Neural cell (in vitro differentiated cells): ENCODE results near the gene RNASE7. TPM values are rescaled to one million over a fixed set of nuclear protein-coding genes. Genes with fewer than 3 reads are reported as not detected.

Experiments
- H2AFZ ChIP-seq: fragments of 200-600, 300-800 bp; sonication (generic), shearing (Covaris generic); 2 replicates; pipeline ENCODE4 v1.6.0; 2014; ENCODE audit warnings: low read depth, mild to moderate bottlenecking, antibody characterized with exemption, low read length, moderate library complexity
- H3F3A ChIP-seq: fragments of 200-600 bp; shearing (Covaris generic); 2 replicates; pipeline ENCODE4 v1.6.1; 2016; ENCODE audit warnings: mild to moderate bottlenecking, moderate library complexity, mixed read lengths, antibody characterized with exemption, low read length; ENCODE audit not compliant: insufficient read depth, poor library complexity, severe bottlenecking
- H3K27ac ChIP-seq: fragments of 200-600, 300-800 bp; sonication (generic), shearing (Covaris generic); 2 replicates; pipeline ENCODE4 v1.5.1; 2014; ENCODE audit warnings: mild to moderate bottlenecking, low read length, moderate library complexity
- H3K27me3 ChIP-seq: fragments of 300-800, 200-600 bp; sonication (generic), shearing (Covaris generic); 2 replicates; pipeline ENCODE4 v1.6.0; 2014; ENCODE audit warnings: mild to moderate bottlenecking, low read depth, low read length, moderate library complexity; ENCODE audit not compliant: insufficient read depth
- H3K36me3 ChIP-seq: fragments of 300-800, 200-600 bp; sonication (generic), shearing (Covaris generic); 2 replicates; pipeline ENCODE4 v1.5.1; 2014; ENCODE audit warnings: mild to moderate bottlenecking, antibody characterized with exemption, low read length, moderate library complexity; ENCODE audit not compliant: insufficient read depth
- H3K4me2 ChIP-seq: fragments of 300-800, 200-600 bp; sonication (generic), shearing (Covaris generic); 2 replicates; pipeline ENCODE4 v1.6.0; 2014; ENCODE audit warnings: mild to moderate bottlenecking, low read length
- H3K4me3 ChIP-seq: fragments of 300-800, 200-600 bp; sonication (generic), shearing (Covaris generic); 2 replicates; pipeline ENCODE4 v1.5.1; 2014; ENCODE audit warnings: mild to moderate bottlenecking, low read length, moderate library complexity
- H3K79me2 ChIP-seq: fragments of 200-600 bp; shearing (Covaris generic); replicated peaks from 2 replicates; pipeline ENCODE4 v1.6.0; 2014; ENCODE audit warnings: mild to moderate bottlenecking, low read length, moderate library complexity; ENCODE audit not compliant: insufficient read depth
- H3K9ac ChIP-seq: fragments of 300-800, 200-600 bp; sonication (generic), shearing (Covaris generic); 2 replicates; pipeline ENCODE4 v1.6.1; 2016; ENCODE audit warnings: mild to moderate bottlenecking, low read length, mixed read lengths
- H3K9me2 ChIP-seq: fragments of 200-600 bp; shearing (Covaris generic); 2 replicates; pipeline ENCODE4 v1.6.1; 2016; ENCODE audit warnings: mild to moderate bottlenecking, low read length, mixed read lengths; ENCODE audit not compliant: insufficient read depth
- H3K9me3 ChIP-seq: fragments of 200-600, 300-800 bp; sonication (generic), shearing (Covaris generic); 2 replicates; pipeline ENCODE4 v1.6.1; 2016; ENCODE audit warnings: mild to moderate bottlenecking, mixed run types, low read length, moderate library complexity, mixed read lengths
- H4K20me1 ChIP-seq: fragments of 200-600 bp; shearing (Covaris generic); 2 replicates; pipeline ENCODE4 v1.6.1; 2016; ENCODE audit warnings: mild to moderate bottlenecking, mixed run types; ENCODE audit not compliant: insufficient read depth
- CTCF ChIP-seq: fragments of 450-650 bp; IDR thresholded peaks from 2 replicates; pipeline ENCODE4 v1.5.1; 2014; ENCODE audit warnings: antibody characterized with exemption, mild to moderate bottlenecking, moderate library complexity; ENCODE audit not compliant: poor library complexity, severe bottlenecking
- EP300 ChIP-seq: fragments of 450-650 bp; conservative IDR thresholded peaks from 2 replicates; pipeline ENCODE4 v1.6.1; 2014; ENCODE audit warnings: antibody characterized with exemption, mild to moderate bottlenecking, moderate library complexity; ENCODE audit not compliant: poor library complexity, severe bottlenecking
- EZH2 ChIP-seq: fragments of 200-600, 300-800 bp; shearing (Covaris generic), sonication (generic); IDR thresholded peaks from 2 replicates; pipeline ENCODE4 v1.6.1; 2014; ENCODE audit warnings: antibody characterized with exemption, low read length, borderline replicate concordance, mild to moderate bottlenecking; ENCODE audit not compliant: insufficient read depth, poor library complexity, severe bottlenecking
- MXI1 ChIP-seq: fragments of 450-650 bp; conservative IDR thresholded peaks from 2 replicates; pipeline ENCODE4 v1.6.1; 2014; ENCODE audit warnings: antibody characterized with exemption, mild to moderate bottlenecking; ENCODE audit not compliant: poor library complexity, severe bottlenecking
- POLR2AphosphoS5 ChIP-seq: IDR thresholded peaks from 2 replicates; pipeline ENCODE4 v1.6.1; 2012
- RAD21 ChIP-seq: fragments of 450-650 bp; conservative IDR thresholded peaks from 2 replicates; pipeline ENCODE4 v1.6.1; 2014; ENCODE audit warnings: antibody characterized with exemption, mild to moderate bottlenecking, moderate library complexity
- REST ChIP-seq: IDR thresholded peaks from 2 replicates; pipeline ENCODE4 v1.6.1; 2012; ENCODE audit warnings: borderline replicate concordance
- SMC3 ChIP-seq: fragments of 450-650 bp; conservative IDR thresholded peaks from 2 replicates; pipeline ENCODE4 v1.6.1; 2014; ENCODE audit warnings: antibody characterized with exemption, mild to moderate bottlenecking, moderate library complexity; ENCODE audit not compliant: poor library complexity
- TAF1 ChIP-seq: IDR thresholded peaks from 2 replicates; pipeline ENCODE4 v1.6.1; 2012; ENCODE audit warnings: low read depth
- polyA plus RNA-seq: library from polyadenylated mRNA; depleted of rRNA; stranded (reverse); fragments of >200 nt; gene quantifications from 2 replicates; pipeline ENCODE4 v1.2.3, GENCODE V29; 2014

RNASE7 gene
- polyA plus RNA-seq, 1 donor from 2014 or later, result not detected

- H3K36me3 ChIP-seq, result no peaks in the 10 kb centered on the region
- H3K9ac ChIP-seq, result no peak overlapping the region
- no peak overlapping the region for H3K27ac ChIP-seq
- no peaks in the 10 kb centered on the region for H4K20me1 ChIP-seq
- no peaks in the 10 kb centered on the region for H3K27me3 ChIP-seq
- H2AFZ ChIP-seq, result no peak overlapping the region
- no peaks in the 10 kb centered on the region for H3F3A ChIP-seq
- no peak overlapping the region for H3K4me2 ChIP-seq
- H3K4me3 ChIP-seq, result no peak overlapping the region
- no peaks in the 10 kb centered on the region for H3K79me2 ChIP-seq
- H3K9me2 ChIP-seq, result no peaks in the 10 kb centered on the region
- no peaks in the 10 kb centered on the region for H3K9me3 ChIP-seq
- TF ChIP-seq POLR2AphosphoS5, result no peak
- no peak for TF ChIP-seq EZH2
- no peak for TF ChIP-seq CTCF
- TF ChIP-seq TAF1, result no peak
- no peak for TF ChIP-seq REST
- TF ChIP-seq EP300, result no peak
- no peak for TF ChIP-seq MXI1
- no peak for TF ChIP-seq SMC3
- TF ChIP-seq RAD21, result no peak
Measured at GRCh38 chr14:21037156-21037555, 5.0 kb upstream of the RNASE7 start.

- Histone ChIP-seq H2AFZ (no peak overlapping the region), H3F3A (no peaks in the 10 kb centered on the region), H3K9me3 (no peaks in the 10 kb centered on the region), H3K9ac (no peak overlapping the region), H3K79me2 (no peaks in the 10 kb centered on the region), H3K4me3 (no peak overlapping the region), H3K27me3 (no peaks in the 10 kb centered on the region), H3K9me2 (no peaks in the 10 kb centered on the region), H3K4me2 (no peak overlapping the region), H4K20me1 (no peaks in the 10 kb centered on the region), H3K36me3 (no peaks in the 10 kb centered on the region), H3K27ac (no peak overlapping the region)
- TF ChIP-seq POLR2AphosphoS5 (no peak), TAF1 (no peak), EZH2 (no peak), SMC3 (no peak), REST (no peak), RAD21 (no peak), EP300 (no peak), MXI1 (no peak), CTCF (no peak)
Measured at GRCh38 chr14:21038441-21039422, 3.4 kb upstream of the RNASE7 start.
